SHP77 treated with DMSO at 0.1 percent for 48 hours (cell line): ENCODE data around the gene NOP14.
"Not testable (repeated sequence)": the region's sequence is repeated elsewhere in the genome, so short reads cannot be mapped to it uniquely, and the experiment has no call there.

Experiments
- DNase-seq: peaks from one replicate; lab custom pipeline; 2025; lab: John Stamatoyannopoulos, UW

The NOP14 gene

GRCh38 chr4:2963175-2963965 lies at the start of gene NOP14, which contains the start of gene GRK4:
TSS of gene NOP14 (minus strand) at chr4:2963406. CDS start at chr4:2963319, 87 bp downstream.
TSS of gene GRK4 (plus strand) at chr4:2963571. CDS start at chr4:2964071, 500 bp downstream.
- peak; percentile 74 for DNase-seq

- no peak for DNase-seq
Observed at GRCh38 chr4:3011456-3012220, 48.4 kb upstream of the NOP14 start.

- DNase-seq: no peak
Observed at GRCh38 chr4:3010998-3011397, 47.8 kb upstream of the NOP14 start.

GRCh38 chr4:3010577-3010976 lies 47.4 kb upstream of the NOP14 start:
- DNase-seq: no peak

- no peak for DNase-seq
Observed at GRCh38 chr4:3009422-3009821, 46.2 kb upstream of the NOP14 start.

GRCh38 chr4:3007724-3008123 lies 44.5 kb upstream of the NOP14 start:
- no peak for DNase-seq

DNA sequence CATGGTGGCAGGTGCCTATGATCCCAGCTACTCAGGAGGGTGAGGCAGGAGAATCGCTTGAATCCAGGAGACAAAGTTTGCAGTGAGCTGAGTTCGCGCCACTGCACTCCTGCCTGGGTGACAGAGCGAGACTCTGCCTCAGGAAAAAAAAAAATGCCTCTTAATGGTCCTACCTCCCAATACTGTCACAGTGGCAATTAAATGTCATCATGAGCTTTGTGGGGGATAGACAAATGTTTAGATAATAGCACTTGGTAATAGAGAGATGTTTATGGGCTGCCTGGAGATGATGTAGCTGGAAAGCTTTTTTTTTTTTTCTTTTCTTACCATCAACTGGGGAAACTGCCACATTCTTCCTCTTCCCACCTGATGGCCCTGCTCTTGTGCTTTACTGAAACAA lies 33.2 kb upstream of the NOP14 start:
- no peak for DNase-seq

GRCh38 chr4:2995546-2996265 lies 32.5 kb upstream of the NOP14 start:
- no peak for DNase-seq

DNA sequence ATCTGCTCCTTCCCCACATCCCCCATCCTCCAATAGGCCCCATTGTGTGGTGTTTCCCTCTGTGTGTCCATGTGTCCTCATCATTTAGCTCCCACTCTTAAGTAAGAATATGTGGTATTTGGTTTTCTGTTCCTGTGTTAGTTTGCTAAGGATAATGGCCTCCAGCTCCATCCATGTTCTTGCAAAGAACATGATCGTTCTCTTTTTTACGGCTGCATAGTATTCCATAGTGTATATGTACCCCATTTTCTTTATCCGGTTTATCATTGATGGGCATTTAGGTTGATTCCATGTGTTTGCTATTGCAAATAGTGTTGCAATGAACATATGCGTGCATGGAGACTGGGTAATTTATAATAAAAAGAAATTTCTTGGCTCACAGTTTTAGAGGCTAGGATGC lies 31.7 kb upstream of the NOP14 start:
- no peak for DNase-seq

- DNase-seq: no peak
Observed at GRCh38 chr4:2991243-2991642, 28.0 kb upstream of the NOP14 start.

DNA sequence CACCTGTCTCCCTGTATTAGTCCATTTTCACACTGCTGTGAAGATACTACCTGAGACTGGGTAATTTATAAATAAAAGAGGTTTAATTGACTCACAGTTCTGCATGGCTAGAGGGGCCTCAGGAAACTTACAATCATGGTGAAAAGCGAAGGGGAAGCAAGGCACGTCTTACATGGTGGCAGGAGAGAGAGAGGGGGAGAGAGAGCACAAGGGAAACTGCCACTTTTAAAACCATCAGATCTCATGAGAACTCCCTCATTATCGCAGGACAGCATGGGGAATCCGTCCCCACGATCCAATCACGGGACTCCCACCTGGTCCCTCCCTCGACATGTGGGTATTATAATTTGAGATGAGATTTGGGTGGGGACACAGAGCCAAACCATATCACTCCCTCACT lies 20.5 kb upstream of the NOP14 start:
- not testable (repeated sequence) for DNase-seq

- DNase-seq: no peak
Observed at GRCh38 chr4:2982012-2982411, 18.8 kb upstream of the NOP14 start.

DNA sequence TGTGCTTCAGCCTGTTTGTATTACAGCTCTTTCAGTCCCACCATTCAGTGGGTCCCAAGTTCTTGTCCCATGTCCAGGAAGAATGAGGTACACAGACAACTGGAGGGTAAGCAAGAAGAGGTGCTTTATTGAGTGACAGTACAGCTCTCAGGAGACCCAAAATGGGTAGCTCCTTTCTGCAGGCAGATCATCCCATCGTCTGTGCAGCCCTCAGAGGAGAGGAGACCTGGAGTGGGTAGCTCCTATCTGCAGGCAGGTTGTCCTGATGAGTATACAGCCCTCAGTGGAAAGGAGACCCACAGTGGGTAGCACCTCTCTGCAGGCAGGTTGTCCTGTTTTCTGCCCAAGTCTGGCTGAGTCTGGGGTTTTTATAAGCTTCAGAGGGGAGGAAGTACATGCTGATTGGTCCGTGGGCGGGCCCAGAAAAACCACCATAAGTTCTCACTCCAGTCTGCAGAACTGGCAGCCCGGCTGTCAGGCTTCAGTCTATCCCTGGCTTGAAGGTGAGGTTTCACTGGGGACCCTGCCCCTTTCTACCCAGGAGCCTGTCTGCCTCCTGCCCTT lies 18.1 kb upstream of the NOP14 start:
- DNase-seq: no peak

DNA sequence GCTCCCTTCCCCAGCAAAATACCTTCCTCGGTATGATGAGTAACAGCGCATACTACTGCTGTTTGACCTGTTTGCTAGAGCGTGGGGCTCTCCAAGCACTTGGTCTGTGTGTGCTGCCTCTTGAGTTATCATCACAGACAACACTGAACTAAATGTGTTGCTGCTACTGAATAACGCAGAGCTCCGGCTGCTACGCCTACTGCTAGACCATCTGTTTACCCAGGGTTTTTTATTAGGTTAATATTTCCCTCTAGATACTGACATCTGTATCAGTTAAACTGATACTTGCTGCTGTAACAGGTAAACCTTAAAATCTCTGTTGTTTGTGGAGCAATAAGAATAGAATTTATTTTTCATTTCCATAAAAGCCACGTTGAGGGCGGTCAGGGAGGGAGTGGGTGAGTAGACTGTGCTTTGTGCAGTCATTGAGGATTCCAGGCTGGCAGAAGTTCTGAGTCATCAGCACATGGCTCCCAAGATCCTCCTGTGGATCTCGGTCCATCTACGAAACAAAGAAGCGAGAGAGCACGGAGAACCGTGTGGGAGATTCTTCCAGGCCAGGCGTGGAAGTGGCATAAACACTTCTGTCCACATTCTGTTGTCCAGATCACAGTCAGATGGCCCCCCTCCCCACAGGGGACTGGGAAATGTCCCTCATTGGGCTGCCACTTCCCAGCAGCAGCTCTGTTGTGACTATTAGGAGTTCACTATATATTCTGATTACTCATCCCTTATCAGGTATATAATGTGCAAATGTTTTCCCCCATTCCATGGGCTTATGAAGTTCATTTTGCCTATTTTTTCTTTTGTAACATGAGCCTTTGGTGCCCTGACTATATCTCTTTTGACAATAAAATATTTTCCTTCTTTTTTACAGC lies 14.2 kb upstream of the NOP14 start:
- no peak for DNase-seq

GRCh38 chr4:2971275-2971674 lies 8.1 kb upstream of the NOP14 start:
- DNase-seq: no peak

GRCh38 chr4:2968381-2968780 lies 5.2 kb upstream of the NOP14 start:
- DNase-seq: no peak

DNA sequence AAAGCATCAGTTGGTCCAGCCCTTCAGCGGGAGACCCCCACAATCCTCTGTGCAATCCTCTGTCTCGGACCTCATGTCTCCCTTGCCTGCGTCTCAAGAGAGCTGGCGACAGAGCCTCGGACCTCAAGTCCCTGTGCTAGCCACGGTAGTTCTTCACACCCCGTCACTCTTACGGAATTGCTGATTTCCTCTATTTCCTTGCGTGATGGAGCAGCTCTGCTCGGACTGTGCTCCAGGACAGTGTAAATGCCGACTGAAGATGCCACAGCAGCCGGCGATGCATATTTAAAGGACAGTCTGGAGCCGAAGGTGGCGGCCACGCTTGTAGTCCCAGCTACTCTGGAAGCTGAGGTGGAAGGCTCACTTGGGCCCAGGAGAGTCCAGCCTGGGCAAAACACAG lies 2.1 kb upstream of the NOP14 start:
- no peak for DNase-seq

- DNase-seq: no peak
Observed at GRCh38 chr4:2964706-2965258, 1.6 kb upstream of the NOP14 start.

GRCh38 chr4:2963966-2964471 lies 813 bp upstream of the NOP14 start:
- DNase-seq: no peak

GRCh38 chr4:2962614-2963174 lies 512 bp downstream of the NOP14 start:
- no peak for DNase-seq
